OCI-LY7 (cell line): Measurements from ENCODE around the gene AMPD1. TPM values are rescaled to one million over a fixed set of nuclear protein-coding genes. Genes with fewer than 3 reads are reported as not detected.

Experiments
- Bru-seq: library from RNA; stranded (reverse); fragments of 400-500 nt; gene quantifications from one replicate; lab custom pipeline; 2021; lab: Mats Ljungman, UMichigan
- BruChase-seq, 2 experiments: library from RNA; stranded (reverse); fragments of 400-500 nt; gene quantifications; one replicate each; lab custom pipeline; 2021; lab: Mats Ljungman, UMichigan
- BruUV-seq: library from RNA; stranded (reverse); fragments of 400-500 nt; replicated peaks from 2 replicates; lab custom pipeline; 2021; lab: Mats Ljungman, UMichigan
- CTCF ChIA-PET: fragments of 300-600 bp; sonication (Branson Sonifier 250); formaldehyde crosslinking; loops from one replicate; lab custom pipeline; 2022; ENCODE audit warnings: antibody characterized with exemption; ENCODE audit not compliant: unreplicated experiment; lab: Charles Lee
- POLR2A ChIA-PET: fragments of 300-600 bp; sonication (Branson Sonifier 250); formaldehyde crosslinking; loops from one replicate; lab custom pipeline; 2022; ENCODE audit warnings: antibody characterized with exemption; lab: Charles Lee
- DNase-seq: peaks from one replicate; pipeline ENCODE4 v3.0.0-alpha.2; 2015; ENCODE audit warnings: low spot score
- H2AFZ ChIP-seq: fragments of 200-600 bp; sonication (generic), shearing (Covaris generic); 2 replicates; pipeline ENCODE4 v1.6.1; 2014; ENCODE audit warnings: mild to moderate bottlenecking, antibody characterized with exemption, low read length, moderate library complexity
- H3K27ac ChIP-seq: fragments of 200-600 bp; sonication (generic); 2 replicates; pipeline ENCODE4 v1.5.1; 2014; ENCODE audit warnings: mixed run types, low read depth, mild to moderate bottlenecking, moderate library complexity, low read length, inconsistent platforms; ENCODE audit not compliant: poor library complexity, severe bottlenecking
- H3K36me3 ChIP-seq: fragments of 200-600 bp; sonication (generic); 2 replicates; pipeline ENCODE4 v1.6.1; 2014; ENCODE audit warnings: mild to moderate bottlenecking, antibody characterized with exemption, low read length, moderate library complexity, mixed read lengths; ENCODE audit not compliant: insufficient read depth
- H3K4me1 ChIP-seq: fragments of 200-600 bp; sonication (generic); 2 replicates; pipeline ENCODE4 v1.5.1; 2014; ENCODE audit warnings: mild to moderate bottlenecking, low read length; ENCODE audit not compliant: insufficient read depth, poor library complexity, severe bottlenecking
- H3K4me2 ChIP-seq: fragments of 200-600 bp; sonication (generic); 2 replicates; pipeline ENCODE4 v1.6.1; 2014; ENCODE audit warnings: mild to moderate bottlenecking, low read length
- H3K4me3 ChIP-seq: fragments of 200-600 bp; sonication (generic); 2 replicates; pipeline ENCODE4 v1.5.1; 2014; ENCODE audit warnings: mild to moderate bottlenecking, low read depth, low read length; ENCODE audit not compliant: poor library complexity, severe bottlenecking
- H3K79me2 ChIP-seq: fragments of 200-600 bp; sonication (generic); 2 replicates; pipeline ENCODE4 v1.6.1; 2016; ENCODE audit warnings: low read depth, mild to moderate bottlenecking, low read length, moderate library complexity, mixed read lengths; ENCODE audit not compliant: insufficient read depth
- H3K9me2 ChIP-seq: fragments of 200-600 bp; sonication (generic); 2 replicates; pipeline ENCODE4 v1.6.1; 2016; ENCODE audit warnings: mild to moderate bottlenecking, low read length, mixed read lengths; ENCODE audit not compliant: insufficient read depth
- H3K9me3 ChIP-seq: fragments of 200-600 bp; sonication (generic); 2 replicates; pipeline ENCODE4 v1.6.1; 2014; ENCODE audit warnings: mild to moderate bottlenecking, mixed run types, low read length, mixed read lengths
- H4K20me1 ChIP-seq: fragments of 200-600 bp; sonication (generic); 2 replicates; pipeline ENCODE4 v1.6.1; 2014; ENCODE audit warnings: mild to moderate bottlenecking, antibody characterized with exemption, low read length, moderate library complexity, mixed read lengths; ENCODE audit not compliant: insufficient read depth
- EZH2phosphoT487 ChIP-seq: fragments of 200-600 bp; sonication (generic); IDR thresholded peaks from 2 replicates; pipeline ENCODE4 v1.6.1; 2018; ENCODE audit warnings: low read depth, borderline replicate concordance, mild to moderate bottlenecking, mixed run types, antibody characterized with exemption, low read length, moderate library complexity, mixed read lengths
- intact Hi-C: fragments of 100-400 bp; cut with micrococcal nuclease; formaldehyde crosslinking; loops from one replicate; pipeline ENCODE4 v1.10.0; 2022; ENCODE audit not compliant: unreplicated experiment
- long read RNA-seq: library from polyadenylated mRNA; stranded (forward); transcript quantifications from one replicate; pipeline ENCODE4 v2.0.0, GENCODE V29; 2022
- total RNA-seq, 2 experiments: library from RNA; depleted of rRNA in 1 of 2; stranded (reverse); fragments of >200 nt in 1 of 2; shearing (Covaris generic) in 1 of 2; gene quantifications; 2 replicates each; pipeline ENCODE4 v1.2.3, GENCODE V29; 2014 to 2022
- TF ChIP-seq, protein P1 (sequence below): fragments of 200-600 bp; sonication (generic); conservative IDR thresholded peaks from 2 replicates; pipeline ENCODE4 v1.5.1; 2014; ENCODE audit warnings: mild to moderate bottlenecking, antibody characterized with exemption, low read length, moderate library complexity, mixed read lengths

Gene AMPD1
- total RNA-seq (2014; rRNA removed; shearing (Covaris generic)) (not detected in 2 replicates), total RNA-seq (2022) (not detected in 2 replicates), Bru-seq, nascent RNA (percentile 9 among the genes with signal in this experiment), BruChase-seq, experiment 1, labeled RNA remaining after a 6-hour chase (percentile 9 among the genes with signal in this experiment), BruChase-seq, experiment 2, labeled RNA remaining after a 2-hour chase (percentile 13 among the genes with signal in this experiment)
- long read RNA-seq: 0 reads

DNA sequence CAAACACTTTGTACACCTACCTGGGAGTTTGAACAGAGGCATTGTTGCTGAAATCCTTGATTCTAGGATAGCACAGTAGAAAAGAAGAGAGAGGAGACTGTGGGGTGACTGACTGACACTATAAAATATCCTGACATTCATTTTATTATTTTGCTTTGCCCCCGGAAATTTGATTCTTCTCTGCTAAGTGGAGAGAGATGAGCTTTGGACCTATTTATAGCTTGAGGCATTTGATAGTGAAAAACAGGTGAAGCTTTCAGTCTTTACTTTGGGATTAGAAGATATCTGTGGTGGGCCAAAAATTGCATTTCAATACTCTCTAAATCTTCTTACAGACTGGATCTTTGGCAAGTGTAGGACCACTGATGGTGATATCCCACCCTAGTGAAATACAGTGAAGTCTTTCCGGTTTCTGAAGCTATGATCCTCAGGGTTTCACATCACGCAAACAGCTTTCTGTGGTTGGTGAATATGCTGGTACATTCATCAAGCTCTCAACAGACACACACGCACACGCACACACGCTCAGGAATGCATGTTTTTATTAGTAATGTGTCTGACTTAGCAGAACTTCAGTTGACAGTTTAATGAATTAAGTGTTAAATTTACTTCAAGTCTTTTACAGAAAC is at the start of gene AMPD1:
Gene AMPD1, minus strand, starts transcription at position 117 of the 629 bp plus-strand sequence. Its CDS starts 75 bp downstream, at position 42.
- Histone ChIP-seq H3K9me2 (no peaks in the 10 kb centered on the region), H4K20me1 (no peaks in the 10 kb centered on the region), H3K4me1 (no peaks in the 10 kb centered on the region), H3K36me3 (no peaks in the 10 kb centered on the region), H3K27ac (no peak within 1 kb of the TSS), H3K4me2 (no peak within 1 kb of the TSS), H2AFZ (no peak within 1 kb of the TSS), H3K4me3 (no peak within 1 kb of the TSS), H3K9me3 (no peaks in the 10 kb centered on the region), H3K79me2 (no peaks in the 10 kb centered on the region)
- no peak for DNase-seq
- ChIA-PET POLR2A (interaction anchor here (0.6 to 1.0 kb wide), 7 partner anchors 8 to 1692 kb away, joined by 3 to 5 read pairs (median 3); no protein-coding TSS in a partner anchor), CTCF (no interaction called here)
- BruUV-seq: no TSS peak
- TF ChIP-seq, protein P1, sequence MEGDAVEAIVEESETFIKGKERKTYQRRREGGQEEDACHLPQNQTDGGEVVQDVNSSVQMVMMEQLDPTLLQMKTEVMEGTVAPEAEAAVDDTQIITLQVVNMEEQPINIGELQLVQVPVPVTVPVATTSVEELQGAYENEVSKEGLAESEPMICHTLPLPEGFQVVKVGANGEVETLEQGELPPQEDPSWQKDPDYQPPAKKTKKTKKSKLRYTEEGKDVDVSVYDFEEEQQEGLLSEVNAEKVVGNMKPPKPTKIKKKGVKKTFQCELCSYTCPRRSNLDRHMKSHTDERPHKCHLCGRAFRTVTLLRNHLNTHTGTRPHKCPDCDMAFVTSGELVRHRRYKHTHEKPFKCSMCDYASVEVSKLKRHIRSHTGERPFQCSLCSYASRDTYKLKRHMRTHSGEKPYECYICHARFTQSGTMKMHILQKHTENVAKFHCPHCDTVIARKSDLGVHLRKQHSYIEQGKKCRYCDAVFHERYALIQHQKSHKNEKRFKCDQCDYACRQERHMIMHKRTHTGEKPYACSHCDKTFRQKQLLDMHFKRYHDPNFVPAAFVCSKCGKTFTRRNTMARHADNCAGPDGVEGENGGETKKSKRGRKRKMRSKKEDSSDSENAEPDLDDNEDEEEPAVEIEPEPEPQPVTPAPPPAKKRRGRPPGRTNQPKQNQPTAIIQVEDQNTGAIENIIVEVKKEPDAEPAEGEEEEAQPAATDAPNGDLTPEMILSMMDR: no peak
- no peak for TF ChIP-seq EZH2phosphoT487
- intact Hi-C loops: no loop called here

DNA sequence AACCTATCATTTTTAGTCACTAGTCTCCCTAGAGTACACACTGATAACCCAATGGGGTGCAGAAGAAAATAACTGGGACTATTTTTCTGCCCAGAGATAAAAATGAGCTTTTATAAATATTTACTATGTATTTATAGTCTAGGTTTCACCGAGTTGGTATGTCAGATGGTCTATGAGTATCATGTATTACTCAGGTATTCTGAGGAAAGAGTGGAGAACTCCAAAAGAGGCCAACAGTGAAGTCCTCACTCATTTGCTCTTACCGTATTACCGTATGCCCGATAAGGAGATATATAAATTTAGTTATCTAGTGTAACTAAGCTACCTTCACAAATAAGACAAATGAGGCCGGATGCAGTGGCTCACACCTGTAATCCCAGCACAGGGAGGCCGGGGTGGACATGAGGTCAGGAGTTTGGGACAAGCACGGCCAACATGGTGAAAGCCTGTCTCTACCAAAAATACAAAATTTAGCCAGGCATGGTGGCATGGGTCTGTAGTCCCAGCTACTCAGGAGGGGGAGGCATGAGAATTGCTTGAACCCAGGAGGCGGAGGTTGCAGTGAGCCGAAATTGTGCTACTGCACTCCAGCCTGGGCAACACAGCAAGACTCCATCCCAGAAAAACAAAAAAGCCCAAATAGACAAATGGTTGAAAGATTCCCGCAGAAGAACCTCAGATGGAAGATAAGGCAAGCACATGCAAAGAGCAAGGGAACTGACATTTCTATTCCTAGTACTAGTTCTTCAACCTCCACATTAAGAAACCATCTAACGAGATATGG is 46.8 kb upstream of the AMPD1 start:
- Histone ChIP-seq H3K36me3 (peaks cover 99% of the 10 kb centered on the region), H3K27ac (no peak overlapping the region), H3K4me2 (no peak overlapping the region), H3K4me3 (no peak overlapping the region), H3K9me3 (no peaks in the 10 kb centered on the region), H4K20me1 (peaks cover 35% of the 10 kb centered on the region; the same call in 1 of the 2 replicates), H2AFZ (no peak overlapping the region), H3K9me2 (no peaks in the 10 kb centered on the region), H3K4me1 (no peaks in the 10 kb centered on the region), H3K79me2 (peaks cover 93% of the 10 kb centered on the region)
- TF ChIP-seq, protein P1: no peak
- TF ChIP-seq EZH2phosphoT487: no peak
- DNase-seq: no peak
- POLR2A ChIA-PET: interaction anchor here (0.6 to 0.8 kb wide), 2 partner anchors 11 to 970 kb away, joined by 3 to 4 read pairs; no protein-coding TSS in a partner anchor
- intact Hi-C loops: no loop called here
- CTCF ChIA-PET: interaction anchor here (0.5 kb wide), 1 partner anchor 58 kb away, joined by 3 read pairs; no protein-coding TSS in a partner anchor
- no TSS peak for BruUV-seq
